ENCODE measurements around the gene ADAMTSL3. TPM values are rescaled to one million over a fixed set of nuclear protein-coding genes. Genes with fewer than 3 reads are reported as not detected.

ADAMTSL3 gene
- total RNA-seq, 1 donor from 2014 or later = 0.32 TPM

- Mint-ChIP-seq H3K4me3 (ENCODE audit: unreplicated experiment) (no peak overlapping the region), H3K4me1 (ENCODE audit: low read depth, unreplicated experiment) (no peaks in the 10 kb centered on the region), H3K27ac (ENCODE audit: unreplicated experiment) (no peak overlapping the region), H3K9me3 (ENCODE audit: unreplicated experiment) (peaks cover 3% of the 10 kb centered on the region), H3K36me3 (ENCODE audit: unreplicated experiment) (no peaks in the 10 kb centered on the region), H3K27me3 (ENCODE audit: unreplicated experiment) (no peaks in the 10 kb centered on the region)
- no peak for TF ChIP-seq CTCF (IDR thresholded peaks at IDR 0.05; ENCODE audit: partially characterized antibody, unreplicated experiment)
- no peak for DNase-seq
Observed at GRCh38 chr15:84006421-84006820, 352.5 kb downstream of the ADAMTSL3 start.

GRCh38 chr15:84009616-84010015 is 355.7 kb downstream of the ADAMTSL3 start:
- TF ChIP-seq CTCF (IDR thresholded peaks at IDR 0.05; ENCODE audit: partially characterized antibody, unreplicated experiment) = no peak
- H3K9me3 Mint-ChIP-seq (ENCODE audit: unreplicated experiment) = peaks cover 3% of the 10 kb centered on the region
- no peak overlapping the region for H3K27ac Mint-ChIP-seq (ENCODE audit: unreplicated experiment)
- no peak overlapping the region for H3K4me3 Mint-ChIP-seq (ENCODE audit: unreplicated experiment)
- H3K4me1 Mint-ChIP-seq (ENCODE audit: low read depth, unreplicated experiment) = no peaks in the 10 kb centered on the region
- no peak for DNase-seq
- no peaks in the 10 kb centered on the region for H3K27me3 Mint-ChIP-seq (ENCODE audit: unreplicated experiment)
- H3K36me3 Mint-ChIP-seq (ENCODE audit: unreplicated experiment) = no peaks in the 10 kb centered on the region

GRCh38 chr15:84010246-84010645 is 356.3 kb downstream of the ADAMTSL3 start:
- Mint-ChIP-seq H3K4me3 (ENCODE audit: unreplicated experiment) (no peak overlapping the region), H3K36me3 (ENCODE audit: unreplicated experiment) (no peaks in the 10 kb centered on the region), H3K9me3 (ENCODE audit: unreplicated experiment) (peaks cover 3% of the 10 kb centered on the region), H3K27me3 (ENCODE audit: unreplicated experiment) (no peaks in the 10 kb centered on the region), H3K27ac (ENCODE audit: unreplicated experiment) (no peak overlapping the region), H3K4me1 (ENCODE audit: low read depth, unreplicated experiment) (no peaks in the 10 kb centered on the region)
- no peak for TF ChIP-seq CTCF (IDR thresholded peaks at IDR 0.05; ENCODE audit: partially characterized antibody, unreplicated experiment)
- no peak for DNase-seq

GRCh38 chr15:84016371-84016770 is 362.4 kb downstream of the ADAMTSL3 start:
- Mint-ChIP-seq H3K27me3 (ENCODE audit: unreplicated experiment) (peaks cover 3% of the 10 kb centered on the region), H3K4me3 (ENCODE audit: unreplicated experiment) (no peak overlapping the region), H3K4me1 (ENCODE audit: low read depth, unreplicated experiment) (peaks cover 4% of the 10 kb centered on the region), H3K36me3 (ENCODE audit: unreplicated experiment) (no peaks in the 10 kb centered on the region), H3K27ac (ENCODE audit: unreplicated experiment) (no peak overlapping the region), H3K9me3 (ENCODE audit: unreplicated experiment) (peaks cover 4% of the 10 kb centered on the region)
- no peak for DNase-seq
- no peak for TF ChIP-seq CTCF (IDR thresholded peaks at IDR 0.05; ENCODE audit: partially characterized antibody, unreplicated experiment)

GRCh38 chr15:84022516-84022915 is 368.6 kb downstream of the ADAMTSL3 start:
- H3K27ac Mint-ChIP-seq (ENCODE audit: unreplicated experiment) = no peak overlapping the region
- peaks cover 4% of the 10 kb centered on the region for H3K9me3 Mint-ChIP-seq (ENCODE audit: unreplicated experiment)
- no peak for DNase-seq
- peaks cover 5% of the 10 kb centered on the region for H3K4me1 Mint-ChIP-seq (ENCODE audit: low read depth, unreplicated experiment)
- H3K36me3 Mint-ChIP-seq (ENCODE audit: unreplicated experiment) = no peaks in the 10 kb centered on the region
- peaks cover 5% of the 10 kb centered on the region for H3K27me3 Mint-ChIP-seq (ENCODE audit: unreplicated experiment)
- TF ChIP-seq CTCF (IDR thresholded peaks at IDR 0.05; ENCODE audit: partially characterized antibody, unreplicated experiment) = no peak
- H3K4me3 Mint-ChIP-seq (ENCODE audit: unreplicated experiment) = no peak overlapping the region

All from glutamatergic neuron (in vitro differentiated cells).